Neutrophil (primary cell): Measurements from ENCODE around the gene OLFML1.
A peak's percentile ranks its signal among the peaks of the same experiment; 100 is the strongest.

ENCODE experiments used
- H3K27ac ChIP-seq: fragments of 200-600 bp; sonication (generic); 2 replicates; pipeline ENCODE4 v1.5.1; 2016; ENCODE audit warnings: mild to moderate bottlenecking, moderate library complexity
- H3K27me3 ChIP-seq: fragments of 200-600 bp; sonication (generic); 2 replicates; pipeline ENCODE4 v1.6.0; 2016; ENCODE audit warnings: mild to moderate bottlenecking
- H3K36me3 ChIP-seq: fragments of 200-600 bp; sonication (generic); 2 replicates; pipeline ENCODE4 v1.5.1; 2017
- H3K4me1 ChIP-seq, 2 experiments: fragments of 200-600 bp in 1 of 2; sonication (generic) in 1 of 2; 1 replicate in 1 of 2; 2 replicates in 1 of 2; pipeline versions ENCODE4 v1.5.1 to v1.6.1; 2013 to 2016; ENCODE audit warnings: low read depth in 1 of 2, low read length in 1 of 2, mild to moderate bottlenecking in 1 of 2, moderate library complexity in 1 of 2; ENCODE audit not compliant: control insufficient read depth in 1 of 2, insufficient read depth in 1 of 2
- H3K4me3 ChIP-seq, 2 experiments: fragments of 200-600 bp in 1 of 2; sonication (generic) in 1 of 2; 1 replicate in 1 of 2; 2 replicates in 1 of 2; pipeline ENCODE4 v1.5.1; 2013 to 2016; ENCODE audit warnings: low read depth in 1 of 2, low read length in 1 of 2, mild to moderate bottlenecking in 1 of 2, moderate library complexity in 1 of 2
- H3K9me3 ChIP-seq: fragments of 200-600 bp; sonication (generic); 2 replicates; pipeline ENCODE4 v1.5.1; 2016
- TF ChIP-seq, protein P1 (sequence below): fragments of 200-600 bp; sonication (generic); IDR thresholded peaks from 2 replicates; pipeline ENCODE4 v1.5.1; 2016; ENCODE audit warnings: antibody characterized with exemption

The OLFML1 gene

DNA sequence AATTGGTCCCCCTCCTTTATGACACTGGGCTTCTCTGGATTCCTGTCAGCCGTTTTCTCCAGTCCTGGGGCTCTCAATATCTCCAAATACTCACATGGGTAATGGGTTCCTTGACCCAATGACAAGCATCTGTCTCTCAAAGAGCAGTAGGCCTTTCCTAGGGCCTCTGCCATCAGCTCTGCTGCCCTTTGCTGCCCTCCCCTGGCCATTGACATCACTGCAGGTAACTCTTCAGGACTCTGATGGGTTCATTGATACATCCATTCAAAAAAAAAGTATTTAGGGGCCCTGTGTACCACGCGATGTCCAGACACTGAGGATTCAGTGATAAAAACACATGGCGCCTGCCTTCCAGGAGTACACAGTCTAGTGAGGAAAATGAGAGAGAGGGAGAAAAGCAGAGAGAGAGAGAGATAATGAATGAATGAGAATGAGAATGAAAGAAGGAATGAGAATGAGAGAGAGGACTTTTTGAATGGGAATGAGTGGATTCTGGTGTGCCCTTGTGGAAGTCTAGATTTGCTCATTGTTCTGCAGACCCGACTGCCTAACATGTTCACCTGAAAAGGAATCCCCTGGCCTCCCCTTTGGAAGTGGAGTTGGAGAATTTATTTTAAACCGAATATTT is 42.6 kb upstream of the OLFML1 start:
- peaks cover 11% of the 10 kb centered on the region for H3K27me3 ChIP-seq
- TF ChIP-seq, protein P1, sequence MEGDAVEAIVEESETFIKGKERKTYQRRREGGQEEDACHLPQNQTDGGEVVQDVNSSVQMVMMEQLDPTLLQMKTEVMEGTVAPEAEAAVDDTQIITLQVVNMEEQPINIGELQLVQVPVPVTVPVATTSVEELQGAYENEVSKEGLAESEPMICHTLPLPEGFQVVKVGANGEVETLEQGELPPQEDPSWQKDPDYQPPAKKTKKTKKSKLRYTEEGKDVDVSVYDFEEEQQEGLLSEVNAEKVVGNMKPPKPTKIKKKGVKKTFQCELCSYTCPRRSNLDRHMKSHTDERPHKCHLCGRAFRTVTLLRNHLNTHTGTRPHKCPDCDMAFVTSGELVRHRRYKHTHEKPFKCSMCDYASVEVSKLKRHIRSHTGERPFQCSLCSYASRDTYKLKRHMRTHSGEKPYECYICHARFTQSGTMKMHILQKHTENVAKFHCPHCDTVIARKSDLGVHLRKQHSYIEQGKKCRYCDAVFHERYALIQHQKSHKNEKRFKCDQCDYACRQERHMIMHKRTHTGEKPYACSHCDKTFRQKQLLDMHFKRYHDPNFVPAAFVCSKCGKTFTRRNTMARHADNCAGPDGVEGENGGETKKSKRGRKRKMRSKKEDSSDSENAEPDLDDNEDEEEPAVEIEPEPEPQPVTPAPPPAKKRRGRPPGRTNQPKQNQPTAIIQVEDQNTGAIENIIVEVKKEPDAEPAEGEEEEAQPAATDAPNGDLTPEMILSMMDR = peak; percentile 65

DNA sequence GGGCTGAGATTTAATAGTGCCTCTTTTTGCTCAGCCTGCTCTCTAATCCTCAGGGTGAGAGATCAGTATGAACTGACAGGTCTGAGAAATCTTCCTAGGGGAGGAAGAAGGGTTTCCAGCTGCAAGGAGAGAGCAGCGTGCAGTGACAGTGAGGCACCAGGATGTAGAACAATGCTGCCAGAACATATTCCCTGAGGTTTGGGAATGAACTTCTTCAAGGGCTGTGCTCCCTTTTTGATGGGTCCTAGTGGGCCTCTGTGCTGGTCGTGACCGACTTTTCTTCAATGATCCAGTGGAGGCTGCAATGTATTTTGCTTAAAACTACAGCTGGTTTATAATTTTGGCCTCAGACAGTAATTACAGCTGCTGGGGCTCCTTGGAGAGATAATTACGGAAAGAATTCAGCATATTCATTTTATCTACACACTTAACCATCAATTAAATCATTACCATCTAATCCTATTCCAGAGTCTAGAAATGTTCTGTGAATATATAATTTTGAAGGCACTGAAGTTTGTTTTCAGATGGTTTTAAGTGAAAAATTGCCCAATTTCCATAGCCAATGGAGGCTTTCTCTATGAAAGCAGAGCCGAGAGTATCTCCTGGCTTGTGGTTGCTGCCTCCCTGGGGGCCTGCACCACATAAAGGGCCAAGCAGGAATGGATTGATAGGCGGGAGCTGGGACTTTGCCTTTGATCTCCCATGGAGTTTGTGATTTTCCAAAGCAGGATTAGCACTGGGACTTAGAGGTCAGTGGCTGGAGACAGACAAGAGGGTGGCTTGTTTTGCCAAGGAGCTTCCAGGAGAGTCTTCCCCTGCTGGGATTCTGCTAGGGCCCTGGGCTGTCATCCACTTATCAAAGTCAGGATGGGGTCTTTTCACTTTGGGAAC is 41.0 kb upstream of the OLFML1 start:
- H3K36me3 ChIP-seq = no peaks in the 10 kb centered on the region
- no peak overlapping the region for H3K27ac ChIP-seq
- TF ChIP-seq, protein P1 = no peak
- H3K4me1 ChIP-seq = peaks cover 8 to 12% of the 10 kb centered on the region in 2 experiments
- H3K4me3 ChIP-seq = no peak overlapping the region
- no peaks in the 10 kb centered on the region for H3K9me3 ChIP-seq
- H3K27me3 ChIP-seq = peaks cover 11% of the 10 kb centered on the region

More for the DNA sequence above, 42.6 kb upstream of the OLFML1 start:
- H3K4me1 ChIP-seq = peaks cover 9 to 26% of the 10 kb centered on the region in 2 experiments
- no peak overlapping the region for H3K27ac ChIP-seq
- no peaks in the 10 kb centered on the region for H3K9me3 ChIP-seq
- no peak overlapping the region for H3K4me3 ChIP-seq
- H3K36me3 ChIP-seq = no peaks in the 10 kb centered on the region

DNA sequence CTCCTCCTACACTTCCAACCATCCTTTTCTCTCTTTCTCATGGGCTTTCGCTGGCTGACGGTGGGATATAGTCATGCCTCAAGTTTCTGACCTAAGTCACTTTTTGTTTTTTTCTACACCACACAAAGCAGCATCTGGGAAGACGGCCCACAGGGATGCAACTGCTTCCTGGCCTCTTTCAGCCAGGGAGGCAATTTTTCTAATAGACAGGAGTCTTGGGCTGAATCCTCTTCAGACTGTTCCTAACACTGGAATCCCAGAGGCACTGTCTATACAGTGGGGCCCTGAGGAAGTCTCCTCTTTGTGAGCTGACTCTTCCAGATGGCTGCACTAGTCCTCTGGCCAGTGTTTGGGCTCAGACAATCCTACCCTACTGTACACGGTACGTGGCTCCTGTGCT is 39.7 kb upstream of the OLFML1 start:
- Histone ChIP-seq H3K36me3 (no peaks in the 10 kb centered on the region), H3K9me3 (no peaks in the 10 kb centered on the region), H3K27me3 (peaks cover 11% of the 10 kb centered on the region), H3K4me1 (peaks cover 0 to 7% of the 10 kb centered on the region in 2 experiments), H3K4me3 (no peak overlapping the region), H3K27ac (no peak overlapping the region)
- TF ChIP-seq, protein P1 = no peak

GRCh38 chr11:7448201-7448600 is 37.1 kb upstream of the OLFML1 start:
- H3K4me1 ChIP-seq = peaks cover 0 to 7% of the 10 kb centered on the region in 2 experiments
- H3K27me3 ChIP-seq = peaks cover 11% of the 10 kb centered on the region
- no peaks in the 10 kb centered on the region for H3K36me3 ChIP-seq
- H3K27ac ChIP-seq = no peak overlapping the region
- TF ChIP-seq, protein P1 = no peak
- H3K4me3 ChIP-seq = no peak overlapping the region
- H3K9me3 ChIP-seq = no peaks in the 10 kb centered on the region

- Histone ChIP-seq H3K4me3 (no peak overlapping the region), H3K4me1 (peaks cover 0 to 7% of the 10 kb centered on the region in 2 experiments), H3K9me3 (no peaks in the 10 kb centered on the region), H3K27me3 (peaks cover 5% of the 10 kb centered on the region), H3K36me3 (no peaks in the 10 kb centered on the region), H3K27ac (no peak overlapping the region)
- TF ChIP-seq, protein P1 = no peak
Observed at GRCh38 chr11:7449211-7449840, 36.0 kb upstream of the OLFML1 start.
